NCI-H2081 treated with DMSO at 0.1 percent for 48 hours (cell line): ENCODE measurements around the gene EP400.

ENCODE experiments used
- DNase-seq: peaks from one replicate; lab custom pipeline; 2025; lab: John Stamatoyannopoulos, UW

Gene EP400

DNA sequence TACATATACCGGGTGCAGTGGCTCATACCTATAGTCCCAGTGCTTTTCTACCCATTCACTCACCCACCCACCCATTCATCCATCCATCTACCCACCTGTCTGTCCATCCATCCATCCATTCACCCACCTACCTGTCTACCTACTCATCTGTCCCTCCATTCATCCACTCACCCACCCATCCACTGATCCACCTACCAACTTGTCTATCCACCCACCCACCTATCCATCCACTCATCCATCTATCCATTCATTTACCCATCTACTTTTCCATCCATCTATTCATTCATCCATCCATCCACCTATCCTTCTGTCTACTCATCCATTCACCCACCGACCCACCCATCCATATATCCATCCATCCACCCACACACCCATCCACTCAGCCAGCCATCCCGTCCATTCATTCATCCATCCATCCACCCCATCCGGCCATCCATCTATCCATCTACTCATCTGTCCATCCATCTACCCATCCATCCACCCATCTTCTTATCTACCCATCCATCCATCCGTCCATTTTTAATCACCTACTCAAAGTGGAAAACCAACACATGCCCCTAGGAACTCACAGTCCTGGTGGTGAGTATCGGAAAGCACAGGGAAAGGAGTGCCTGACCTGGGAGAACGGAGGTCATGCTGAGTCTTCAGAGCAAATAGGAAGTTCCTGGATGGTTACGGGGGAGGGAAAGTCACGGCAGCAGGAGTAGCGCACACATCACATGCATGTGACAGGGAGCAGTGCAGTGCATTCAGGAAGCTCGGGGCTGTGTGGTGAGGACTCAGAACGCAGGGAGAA is 174.4 kb downstream of the EP400 start:
- DNase-seq, result no peak

DNA sequence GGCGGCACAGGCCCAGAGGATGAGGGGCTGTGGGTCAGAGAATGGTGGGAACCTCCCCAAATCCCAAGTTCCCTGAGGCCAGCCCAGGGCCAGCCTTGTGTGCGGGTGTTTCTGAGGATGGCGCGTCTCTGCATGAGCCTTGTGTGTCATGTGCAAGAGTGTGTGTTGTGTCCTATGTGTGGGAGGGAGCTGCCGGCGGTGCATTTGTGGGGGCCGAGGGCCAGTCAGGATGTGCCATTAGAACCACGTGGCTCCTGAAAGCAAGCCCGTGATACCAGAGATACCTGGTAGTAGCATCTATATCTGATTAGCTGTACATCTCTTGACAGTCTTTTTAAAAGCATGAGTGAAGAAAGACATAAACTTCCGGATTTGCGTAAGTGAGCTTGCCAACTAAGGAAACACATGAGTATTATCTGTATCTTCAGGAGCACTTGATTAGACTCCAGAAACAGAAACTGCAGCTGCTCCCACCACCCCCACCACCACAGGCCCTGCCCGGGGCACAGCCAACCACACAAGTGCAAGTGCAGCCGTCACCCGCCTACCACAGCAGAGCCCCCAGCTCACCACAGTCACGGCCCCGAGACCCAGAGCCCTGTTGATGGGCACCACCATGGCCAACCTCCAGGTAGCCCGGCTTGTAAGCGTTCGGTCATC is 175.2 kb downstream of the EP400 start:
- no peak for DNase-seq

DNA sequence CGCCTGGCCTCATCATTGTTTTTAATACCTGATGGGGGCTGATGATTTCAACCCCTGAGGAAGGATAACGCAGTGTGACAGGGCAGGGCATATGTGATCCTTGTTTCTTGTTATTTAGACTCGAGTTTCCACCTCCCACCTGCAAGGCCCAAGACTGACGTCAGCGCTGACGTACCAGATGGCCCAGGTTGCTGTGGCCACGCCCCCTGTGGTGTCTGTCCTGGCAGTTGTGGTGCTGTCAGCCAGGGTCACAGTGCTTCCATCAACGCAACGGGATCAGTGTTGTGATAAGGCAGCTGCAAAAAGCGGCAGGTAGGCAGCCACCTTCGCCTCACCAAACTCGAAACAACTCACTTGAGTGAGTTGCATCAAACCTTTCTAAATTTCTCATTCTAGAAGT is 176.0 kb downstream of the EP400 start:
- no peak for DNase-seq

DNA sequence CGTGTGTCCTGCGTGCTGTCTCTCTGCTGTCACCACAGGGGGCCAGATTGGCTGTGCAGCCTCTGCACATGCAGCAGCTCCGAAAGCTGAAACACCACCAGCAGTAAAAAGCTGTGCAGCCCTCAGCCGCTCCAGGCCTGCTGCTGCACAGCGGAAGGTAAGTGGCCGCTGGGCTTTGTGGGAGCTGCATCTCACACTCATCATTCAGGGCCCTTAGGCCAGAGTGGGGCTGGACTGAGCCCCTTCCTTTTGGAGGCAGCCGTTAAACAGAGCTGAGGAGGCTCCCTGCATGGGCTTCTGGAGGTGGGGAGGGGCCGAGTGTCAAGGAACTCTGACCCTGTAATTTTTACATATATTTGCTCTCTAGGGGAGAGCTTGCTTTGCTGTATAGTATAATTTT is 177.3 kb downstream of the EP400 start:
- DNase-seq, result no peak

DNA sequence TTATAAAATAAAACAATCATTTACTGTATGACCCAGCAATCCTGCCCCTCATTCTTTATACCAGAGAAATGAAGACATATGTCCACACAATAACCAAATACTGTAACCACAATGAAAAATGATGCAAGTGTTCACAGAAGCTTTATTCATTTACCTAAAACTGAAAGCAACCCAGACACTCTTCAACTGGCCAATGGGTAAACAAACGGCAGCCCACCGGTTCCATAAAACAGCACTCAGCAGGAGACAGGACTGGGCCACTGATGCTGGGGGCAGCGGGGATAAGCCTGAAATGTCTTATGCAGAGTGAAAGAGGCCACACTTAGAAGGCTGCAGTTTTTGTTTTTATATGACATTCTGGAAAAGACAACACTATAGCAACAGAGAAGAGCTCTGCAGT is 179.3 kb downstream of the EP400 start:
- DNase-seq, result no peak

DNA sequence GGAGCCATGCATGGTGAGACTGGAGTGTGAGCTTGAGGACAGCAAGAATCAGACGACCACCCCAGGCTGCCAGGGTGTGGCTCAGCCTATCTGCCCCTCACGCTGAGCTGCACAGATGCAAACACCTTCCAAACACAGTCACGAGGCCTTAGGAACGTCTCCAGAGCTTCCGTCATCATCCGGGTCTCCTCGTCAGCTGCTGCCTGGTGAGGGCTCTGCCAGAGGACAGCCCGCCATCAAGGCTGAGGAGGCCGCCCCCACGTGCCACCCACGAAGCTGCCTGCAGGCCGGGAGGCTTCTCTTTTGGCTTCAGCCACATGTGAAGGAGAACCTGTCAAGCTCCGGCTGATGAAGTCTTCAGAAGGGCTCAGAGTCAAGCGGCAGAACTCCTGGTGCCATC is 180.9 kb downstream of the EP400 start:
- no peak for DNase-seq
